Pons (tissue), 1 donor: ENCODE results near the gene LRRC63.
"Not testable (repeated sequence)": the region's sequence is repeated elsewhere in the genome, so short reads cannot be mapped to it uniquely, and the experiment has no call there.

Source experiments
- DNase-seq: peaks from one replicate; pipeline ENCODE4 v3.0.0-alpha.2; 2016; ENCODE audit warnings: low spot score

The LRRC63 gene

GRCh38 chr13:46265292-46265691 lies 53.6 kb downstream of the LRRC63 start:
- DNase-seq = no peak

DNA sequence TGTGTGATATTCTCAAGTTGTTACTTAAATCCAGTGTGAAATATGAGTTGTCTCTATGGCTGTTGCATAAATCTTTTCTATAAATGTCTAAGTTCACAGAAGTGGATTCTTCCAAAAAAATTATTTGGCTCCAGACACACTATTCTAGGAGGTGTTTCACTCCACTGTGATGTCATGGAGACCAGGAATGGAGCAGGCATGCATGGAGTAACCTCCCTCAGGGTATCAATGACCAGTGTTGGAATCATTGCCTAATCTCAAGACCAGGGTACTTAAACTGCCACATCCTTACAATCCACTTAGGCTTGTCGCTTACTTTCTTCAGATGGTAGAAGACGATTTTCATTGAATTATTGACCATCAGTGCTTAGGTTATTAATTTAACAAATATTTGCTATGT lies 55.4 kb downstream of the LRRC63 start:
- DNase-seq = no peak

- no peak for DNase-seq
Observed at GRCh38 chr13:46270416-46270815, 58.7 kb downstream of the LRRC63 start.

- DNase-seq = no peak
Observed at GRCh38 chr13:46274094-46274698, 62.5 kb downstream of the LRRC63 start.

GRCh38 chr13:46278474-46278873 lies 66.7 kb downstream of the LRRC63 start:
- DNase-seq = no peak

GRCh38 chr13:46281779-46282178 lies 70.1 kb downstream of the LRRC63 start:
- DNase-seq = no peak

GRCh38 chr13:46283912-46284824 lies 72.4 kb downstream of the LRRC63 start:
- not testable (repeated sequence) for DNase-seq

- no peak for DNase-seq
Observed at GRCh38 chr13:46286972-46287371, 75.2 kb downstream of the LRRC63 start.

GRCh38 chr13:46288570-46289259 lies 77.0 kb downstream of the LRRC63 start:
- peak; percentile 68 for DNase-seq

- no peak for DNase-seq
Observed at GRCh38 chr13:46289260-46289955, 77.7 kb downstream of the LRRC63 start.

DNA sequence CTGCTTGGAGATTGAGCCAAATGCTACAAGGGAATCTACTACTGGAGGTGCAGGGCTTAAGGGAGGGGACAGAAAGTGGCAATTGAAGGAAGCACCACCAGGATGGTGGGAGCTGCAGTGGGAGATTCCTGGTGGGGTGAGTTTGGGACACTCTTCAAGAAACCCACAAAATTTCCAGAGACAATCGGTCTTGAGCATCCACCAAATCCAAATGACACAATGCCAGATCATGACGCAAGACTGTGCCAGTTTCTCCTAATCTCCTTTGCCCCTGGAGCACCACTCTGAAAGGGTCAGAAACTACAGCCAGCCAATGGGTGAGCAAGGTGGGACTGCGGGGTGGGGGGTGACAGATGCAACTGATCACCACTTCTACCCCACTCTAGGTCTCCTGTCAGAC lies 78.7 kb downstream of the LRRC63 start:
- no peak for DNase-seq

- no peak for DNase-seq
Observed at GRCh38 chr13:46293436-46293835, 81.7 kb downstream of the LRRC63 start.

- DNase-seq = peak; percentile 77
Observed at GRCh38 chr13:46295491-46296114, 83.9 kb downstream of the LRRC63 start.

- peak; percentile 18 for DNase-seq
Observed at GRCh38 chr13:46296115-46296822, 84.5 kb downstream of the LRRC63 start.

GRCh38 chr13:46296921-46297320 lies 85.2 kb downstream of the LRRC63 start:
- no peak for DNase-seq

- no peak for DNase-seq
Observed at GRCh38 chr13:46297361-46297811, 85.7 kb downstream of the LRRC63 start.

DNA sequence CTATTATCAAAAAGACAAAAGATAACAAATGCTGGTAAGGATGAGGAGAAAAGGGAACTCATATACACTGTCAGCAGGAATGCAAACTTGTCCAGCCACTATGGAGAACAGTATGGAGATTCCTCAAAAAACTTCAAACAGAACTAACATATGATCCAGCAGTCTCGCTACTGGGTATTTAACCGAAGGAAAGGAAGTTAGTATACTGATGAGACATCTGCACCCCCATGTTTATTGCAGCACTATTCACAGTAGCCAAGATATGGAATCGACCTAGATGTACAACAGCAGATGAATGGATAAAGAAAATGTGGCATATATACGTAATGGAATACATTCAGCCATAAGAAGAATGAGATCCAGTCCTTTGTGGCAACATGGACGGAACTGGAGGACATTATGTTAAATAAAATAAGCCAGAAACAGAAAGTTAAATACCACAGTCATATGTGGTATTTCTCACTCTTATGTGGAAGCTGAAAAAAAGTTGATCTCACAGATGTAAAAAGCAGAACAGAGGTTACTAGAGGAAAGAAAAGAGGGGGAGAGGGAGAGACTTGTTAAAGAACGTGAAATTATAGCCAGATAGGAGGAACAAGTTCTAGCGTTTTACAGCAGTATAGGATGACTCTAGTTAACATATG lies 92.1 kb downstream of the LRRC63 start:
- DNase-seq = no peak

DNA sequence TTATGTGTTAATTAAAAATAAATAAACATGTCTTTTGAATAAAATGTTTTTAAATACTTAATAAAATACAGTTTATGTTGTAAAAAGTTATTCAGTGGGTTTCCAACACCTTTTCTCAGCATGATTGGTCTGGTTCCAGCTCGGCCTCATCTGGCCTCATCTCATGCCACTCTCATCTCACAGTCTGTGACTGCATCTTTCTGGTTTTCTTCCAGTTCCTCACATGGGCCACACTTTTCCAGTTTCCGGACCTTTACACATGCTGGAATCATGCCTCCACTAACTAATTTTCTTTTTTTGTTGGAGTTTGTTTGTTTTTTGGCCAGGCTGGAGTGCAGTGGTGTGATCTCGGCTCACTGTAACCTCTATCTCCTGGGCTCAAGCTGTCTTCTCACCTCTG lies 92.8 kb downstream of the LRRC63 start:
- no peak for DNase-seq

DNA sequence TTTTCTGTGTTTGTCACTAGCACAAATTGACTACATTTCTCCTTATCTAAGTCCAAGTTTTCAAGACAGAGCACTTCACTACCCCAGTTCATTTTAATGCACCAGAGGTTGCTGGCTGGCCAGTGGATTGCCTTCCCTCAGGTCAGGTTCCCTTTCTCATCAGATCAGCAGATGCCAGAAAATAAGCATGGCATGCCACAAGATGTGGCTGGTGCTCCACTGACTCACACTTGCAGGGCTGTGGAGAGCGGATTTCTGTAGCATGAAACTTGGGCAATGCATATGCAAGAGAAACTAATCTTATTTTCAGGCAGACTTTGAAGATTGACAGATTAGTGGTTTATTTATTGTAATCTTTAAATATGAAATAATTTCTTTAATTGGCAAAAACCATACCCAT lies 95.8 kb downstream of the LRRC63 start:
- no peak for DNase-seq

DNA sequence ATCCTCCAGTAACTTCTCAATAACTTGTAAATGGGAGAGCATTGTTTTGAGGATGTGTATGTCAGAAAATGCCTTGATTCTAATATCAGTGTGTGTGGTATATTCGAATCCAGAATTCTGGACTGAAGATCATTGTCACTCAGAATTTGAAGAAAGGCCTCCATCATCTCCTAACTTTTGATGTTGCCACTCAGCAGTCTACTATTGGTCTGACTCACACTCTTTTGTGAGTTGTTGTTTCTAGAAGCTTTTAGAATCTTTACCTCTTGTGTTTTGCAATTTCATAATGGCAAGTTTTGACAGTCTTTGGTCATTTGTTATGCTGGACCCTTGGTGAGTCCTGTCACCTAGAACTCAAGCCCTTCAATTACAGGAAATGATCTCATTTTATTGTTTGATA lies 98.3 kb downstream of the LRRC63 start:
- no peak for DNase-seq

GRCh38 chr13:46311217-46311616 lies 99.5 kb downstream of the LRRC63 start:
- DNase-seq = no peak
